Right lobe of liver (tissue), 4 donors: ENCODE data around the gene EPHA4.

Source experiments
- POLR2A ChIP-seq: fragments of 450-650 bp; IDR thresholded peaks from one replicate; pipeline ENCODE4 v1.6.1; 2017; ENCODE audit warnings: antibody characterized with exemption, mild to moderate bottlenecking
- TF ChIP-seq, protein P1 (sequence below), 4 donors: fragments of 200-600 bp in 3 of 4; fragments of 450-650 bp in 1 of 4; IDR thresholded peaks; one replicate each; pipeline versions ENCODE4 v1.5.1 to v1.8.0; 2016 to 2022; ENCODE audit warnings: antibody characterized with exemption in 4 of 4, mild to moderate bottlenecking in 2 of 4
- donor health status: DM: no; HTN: no; CAD: no.
- donor health status: DM: no; HTN: no; CAD: no.
- donor health status: DM: no; HTN: yes; CAD: no.

DNA sequence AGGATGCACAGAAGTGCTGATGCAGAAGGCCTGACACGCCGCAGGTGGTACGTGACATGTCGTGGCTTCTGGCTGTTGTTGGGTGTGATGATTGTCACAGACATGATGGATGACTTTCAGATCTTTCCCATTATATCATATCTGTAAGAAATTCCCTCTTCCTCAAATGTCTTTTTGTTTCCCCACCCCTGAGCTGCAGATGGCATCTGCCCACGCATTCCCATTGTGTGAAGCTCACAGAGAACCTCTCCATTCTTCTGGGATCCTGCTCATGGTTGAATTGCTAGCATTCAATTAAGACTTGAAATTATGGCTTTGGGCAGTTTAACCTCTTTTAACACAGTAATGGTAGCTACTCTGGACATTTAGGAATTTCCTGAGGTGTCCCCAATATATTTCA is 28.3 kb upstream of the EPHA4 start:
- TF ChIP-seq, protein P1, sequence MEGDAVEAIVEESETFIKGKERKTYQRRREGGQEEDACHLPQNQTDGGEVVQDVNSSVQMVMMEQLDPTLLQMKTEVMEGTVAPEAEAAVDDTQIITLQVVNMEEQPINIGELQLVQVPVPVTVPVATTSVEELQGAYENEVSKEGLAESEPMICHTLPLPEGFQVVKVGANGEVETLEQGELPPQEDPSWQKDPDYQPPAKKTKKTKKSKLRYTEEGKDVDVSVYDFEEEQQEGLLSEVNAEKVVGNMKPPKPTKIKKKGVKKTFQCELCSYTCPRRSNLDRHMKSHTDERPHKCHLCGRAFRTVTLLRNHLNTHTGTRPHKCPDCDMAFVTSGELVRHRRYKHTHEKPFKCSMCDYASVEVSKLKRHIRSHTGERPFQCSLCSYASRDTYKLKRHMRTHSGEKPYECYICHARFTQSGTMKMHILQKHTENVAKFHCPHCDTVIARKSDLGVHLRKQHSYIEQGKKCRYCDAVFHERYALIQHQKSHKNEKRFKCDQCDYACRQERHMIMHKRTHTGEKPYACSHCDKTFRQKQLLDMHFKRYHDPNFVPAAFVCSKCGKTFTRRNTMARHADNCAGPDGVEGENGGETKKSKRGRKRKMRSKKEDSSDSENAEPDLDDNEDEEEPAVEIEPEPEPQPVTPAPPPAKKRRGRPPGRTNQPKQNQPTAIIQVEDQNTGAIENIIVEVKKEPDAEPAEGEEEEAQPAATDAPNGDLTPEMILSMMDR (IDR thresholded peaks at IDR 0.05): no peak
- TF ChIP-seq POLR2A: no peak
